Type B pancreatic cell (in vitro differentiated cells): ENCODE results near the gene TMPRSS15. TPM values are rescaled to one million over a fixed set of nuclear protein-coding genes. Genes with fewer than 3 reads are reported as not detected.

Experiments used
- DNase-seq: peaks from one replicate; pipeline ENCODE4 v3.0.0; 2021; ENCODE audit warnings: mixed read lengths; ENCODE audit not compliant: unreplicated experiment; ENCODE audit errors: extremely low spot score
- H3K27ac Mint-ChIP-seq: 2 replicates; pipeline ENCODE4 v1.8.0; 2021; ENCODE audit warnings: mild to moderate bottlenecking, mixed read lengths
- H3K27me3 Mint-ChIP-seq: 2 replicates; pipeline ENCODE4 v1.8.0; 2021; ENCODE audit warnings: mixed read lengths
- H3K36me3 Mint-ChIP-seq: 2 replicates; pipeline ENCODE4 v1.8.0; 2021; ENCODE audit warnings: mixed read lengths
- H3K4me1 Mint-ChIP-seq: one replicate; pipeline ENCODE4 v1.8.0; 2021; ENCODE audit warnings: mixed read lengths; ENCODE audit not compliant: unreplicated experiment
- H3K4me3 Mint-ChIP-seq: 2 replicates; pipeline ENCODE4 v1.8.0; 2021; ENCODE audit warnings: mild to moderate bottlenecking, mixed read lengths
- H3K9me3 Mint-ChIP-seq: 2 replicates; pipeline ENCODE4 v1.8.0; 2021; ENCODE audit warnings: mixed read lengths
- long read RNA-seq: library from polyadenylated mRNA; unstranded; transcript quantifications from one replicate; pipeline ENCODE4 v2.0.0, GENCODE V29; 2020
- total RNA-seq: library from RNA; stranded (reverse); gene quantifications from 2 replicates; pipeline ENCODE4 v1.2.1, GENCODE V29; 2021; ENCODE audit warnings: low replicate concordance
- TF ChIP-seq, protein P1 (sequence below): fragments of 200-600 bp; sonication (generic); conservative IDR thresholded peaks from 2 replicates; pipeline ENCODE4 v1.5.0; 2021; ENCODE audit warnings: antibody characterized with exemption, mild to moderate bottlenecking

Gene TMPRSS15
- 0.52 and 4.1 TPM in 2 replicates for total RNA-seq
- long read RNA-seq, partial matches to known transcripts = 1 of 1 reads
- long read RNA-seq, other reads (novel, unspliced or antisense) = 0 of 1 reads

DNA sequence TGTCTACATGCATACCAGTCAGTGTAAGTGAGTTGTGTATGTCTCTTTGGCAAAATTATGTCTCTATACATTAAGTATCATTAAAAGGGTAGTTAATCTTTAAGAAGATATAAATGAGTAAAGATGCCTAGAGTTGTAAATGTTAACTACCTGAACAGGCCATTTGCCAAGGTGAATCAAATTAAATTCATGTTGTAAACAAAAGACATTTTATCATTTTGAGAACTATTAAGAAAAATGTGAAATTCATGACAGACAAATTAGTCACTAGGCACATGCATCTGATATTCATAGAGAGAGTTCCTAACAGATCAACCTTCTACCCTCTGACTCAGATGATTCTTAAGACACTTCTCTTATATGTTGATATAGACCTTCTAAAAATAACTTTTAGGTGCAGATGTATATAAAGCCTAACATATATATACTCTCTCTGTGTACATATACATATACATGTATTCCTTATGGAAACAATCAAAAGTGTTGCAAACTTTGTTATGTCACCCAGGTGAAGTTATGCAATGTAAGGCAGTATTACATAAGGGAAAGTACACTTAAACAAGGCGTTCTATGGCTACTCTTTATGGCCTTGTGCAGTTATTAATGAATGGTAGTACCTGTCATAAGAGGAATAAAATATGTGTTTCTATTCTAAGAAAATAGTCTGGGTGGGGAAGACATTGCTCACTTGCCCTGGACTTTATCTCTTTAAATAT is at the start of gene TMPRSS15:
TSS of gene TMPRSS15 (minus strand) at position 51 of the 716 bp plus-strand sequence. CDS start 163 bp downstream, outside the sequence.
- Mint-ChIP-seq H3K27me3 (no peaks in the 10 kb centered on the region), H3K4me1 (no peaks in the 10 kb centered on the region), H3K4me3 (no peak within 1 kb of the TSS), H3K36me3 (no peaks in the 10 kb centered on the region), H3K9me3 (peaks cover 11% of the 10 kb centered on the region), H3K27ac (no peak within 1 kb of the TSS)
- DNase-seq = no peak
- TF ChIP-seq, protein P1, sequence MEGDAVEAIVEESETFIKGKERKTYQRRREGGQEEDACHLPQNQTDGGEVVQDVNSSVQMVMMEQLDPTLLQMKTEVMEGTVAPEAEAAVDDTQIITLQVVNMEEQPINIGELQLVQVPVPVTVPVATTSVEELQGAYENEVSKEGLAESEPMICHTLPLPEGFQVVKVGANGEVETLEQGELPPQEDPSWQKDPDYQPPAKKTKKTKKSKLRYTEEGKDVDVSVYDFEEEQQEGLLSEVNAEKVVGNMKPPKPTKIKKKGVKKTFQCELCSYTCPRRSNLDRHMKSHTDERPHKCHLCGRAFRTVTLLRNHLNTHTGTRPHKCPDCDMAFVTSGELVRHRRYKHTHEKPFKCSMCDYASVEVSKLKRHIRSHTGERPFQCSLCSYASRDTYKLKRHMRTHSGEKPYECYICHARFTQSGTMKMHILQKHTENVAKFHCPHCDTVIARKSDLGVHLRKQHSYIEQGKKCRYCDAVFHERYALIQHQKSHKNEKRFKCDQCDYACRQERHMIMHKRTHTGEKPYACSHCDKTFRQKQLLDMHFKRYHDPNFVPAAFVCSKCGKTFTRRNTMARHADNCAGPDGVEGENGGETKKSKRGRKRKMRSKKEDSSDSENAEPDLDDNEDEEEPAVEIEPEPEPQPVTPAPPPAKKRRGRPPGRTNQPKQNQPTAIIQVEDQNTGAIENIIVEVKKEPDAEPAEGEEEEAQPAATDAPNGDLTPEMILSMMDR = no peak

DNA sequence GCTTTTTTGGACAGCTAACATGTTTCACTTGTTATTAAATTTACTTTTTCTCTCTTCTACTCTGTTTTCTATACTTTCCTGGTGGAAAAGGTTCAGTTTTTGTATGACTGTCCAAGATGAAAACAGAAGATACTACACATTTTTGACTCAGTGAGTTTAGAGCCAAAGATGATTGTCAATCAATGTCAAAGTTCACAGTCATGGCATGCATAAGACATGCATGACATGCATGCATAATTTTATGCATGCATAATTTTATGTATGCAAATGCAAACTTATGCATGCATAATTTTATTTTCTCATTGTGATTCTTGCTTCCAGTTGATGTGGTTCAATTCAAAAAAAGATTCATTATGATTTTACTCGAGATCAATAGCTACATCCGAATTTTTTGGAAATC is 48.1 kb upstream of the TMPRSS15 start:
- no peak overlapping the region for H3K27ac Mint-ChIP-seq
- H3K4me1 Mint-ChIP-seq = no peaks in the 10 kb centered on the region
- TF ChIP-seq, protein P1 = no peak
- DNase-seq = no peak
- peaks cover 1% of the 10 kb centered on the region for H3K9me3 Mint-ChIP-seq
- H3K36me3 Mint-ChIP-seq = no peaks in the 10 kb centered on the region
- no peak overlapping the region for H3K4me3 Mint-ChIP-seq
- no peaks in the 10 kb centered on the region for H3K27me3 Mint-ChIP-seq

DNA sequence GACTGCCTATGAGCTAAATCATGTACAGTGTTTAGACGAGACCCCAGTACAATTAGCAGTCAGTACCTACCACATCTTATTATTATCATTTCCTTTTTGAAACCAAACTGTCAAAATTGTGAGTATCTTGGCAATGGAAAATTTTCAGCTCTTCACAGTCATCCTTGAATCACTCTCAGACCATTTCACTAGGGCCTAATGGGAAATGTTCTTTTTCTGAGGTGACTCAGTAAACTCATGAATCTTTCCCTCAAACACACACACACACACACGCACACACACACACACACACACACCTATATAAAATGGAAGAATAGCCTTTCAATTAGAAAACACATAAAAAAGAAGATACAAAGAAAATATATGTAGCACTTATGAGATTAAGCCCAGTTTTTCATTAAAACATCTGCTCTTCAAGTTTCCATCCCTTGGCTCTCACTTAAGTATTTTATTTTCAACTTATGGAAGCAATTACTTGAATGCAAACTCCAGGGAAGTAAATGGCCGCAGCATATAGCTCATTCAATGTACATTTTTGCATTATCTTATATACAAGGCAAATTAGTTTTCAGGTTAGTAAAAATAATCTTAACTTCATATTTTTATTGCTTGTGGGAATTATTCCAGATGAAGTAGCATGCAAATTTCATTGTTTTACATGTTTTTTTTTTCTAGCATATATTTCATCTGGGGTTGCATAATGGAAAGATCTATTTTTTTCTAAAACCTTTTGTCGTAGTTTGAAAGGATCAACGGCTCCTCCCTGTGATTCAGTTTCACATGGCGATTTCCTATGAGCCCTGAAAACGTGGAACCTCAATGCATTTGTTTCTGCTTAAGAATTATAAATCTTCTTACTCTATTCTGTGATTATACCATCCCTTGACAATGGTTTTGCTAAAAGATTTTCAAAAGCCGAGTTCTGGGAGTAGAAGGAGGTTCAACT is 46.3 kb upstream of the TMPRSS15 start:
- DNase-seq = no peak

DNA sequence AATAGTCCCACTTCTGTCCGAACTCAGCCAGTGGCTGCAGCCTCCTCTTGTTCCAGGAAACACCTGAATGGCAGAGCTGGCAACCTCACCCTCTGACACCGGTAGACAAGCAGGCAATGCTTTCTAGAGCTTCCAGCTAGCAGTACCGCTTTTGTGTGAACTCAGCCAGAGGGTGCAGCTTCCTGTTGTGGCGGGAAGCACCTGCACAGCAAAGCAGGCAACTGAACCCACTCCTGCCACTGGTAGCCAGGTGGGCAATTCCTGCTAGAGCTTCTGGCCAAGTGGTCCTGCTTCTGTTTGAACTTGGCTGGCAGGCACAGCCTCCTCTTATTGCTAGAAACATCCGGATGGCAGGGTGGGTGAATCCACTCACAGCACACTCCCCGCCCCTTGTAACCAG is 40.1 kb upstream of the TMPRSS15 start:
- no peaks in the 10 kb centered on the region for H3K36me3 Mint-ChIP-seq
- TF ChIP-seq, protein P1 = no peak
- no peak overlapping the region for H3K4me3 Mint-ChIP-seq
- DNase-seq = no peak
- peaks cover 5% of the 10 kb centered on the region for H3K9me3 Mint-ChIP-seq
- no peak overlapping the region for H3K27ac Mint-ChIP-seq
- peaks cover 5% of the 10 kb centered on the region for H3K4me1 Mint-ChIP-seq
- H3K27me3 Mint-ChIP-seq = no peaks in the 10 kb centered on the region

More for the DNA sequence above, 46.3 kb upstream of the TMPRSS15 start:
- Mint-ChIP-seq H3K27ac (no peak overlapping the region), H3K27me3 (no peaks in the 10 kb centered on the region), H3K36me3 (no peaks in the 10 kb centered on the region), H3K4me3 (no peak overlapping the region), H3K4me1 (no peaks in the 10 kb centered on the region), H3K9me3 (peaks cover 5% of the 10 kb centered on the region)
- TF ChIP-seq, protein P1 = no peak

DNA sequence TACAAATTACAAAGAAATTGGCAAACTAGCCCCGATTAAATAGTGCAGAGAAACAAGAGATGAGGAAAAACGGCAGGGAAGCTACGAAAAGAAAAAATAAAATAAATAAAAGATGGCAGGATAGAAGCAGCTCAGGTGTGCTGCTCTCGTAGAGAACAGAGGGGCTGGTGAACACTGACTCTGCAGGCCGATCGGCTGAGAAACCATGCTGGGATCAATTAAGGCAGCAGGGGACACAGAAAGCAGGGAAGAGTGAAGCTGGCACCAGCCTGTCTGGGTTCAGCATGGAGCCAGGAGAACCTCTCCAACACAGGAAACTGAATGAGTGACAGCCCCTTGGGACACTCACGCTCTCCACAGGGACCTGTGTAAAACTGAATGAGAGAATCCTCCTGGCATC is 39.5 kb upstream of the TMPRSS15 start:
- Mint-ChIP-seq H3K36me3 (no peaks in the 10 kb centered on the region), H3K4me1 (peaks cover 5% of the 10 kb centered on the region), H3K9me3 (peaks cover 5% of the 10 kb centered on the region), H3K27ac (no peak overlapping the region), H3K4me3 (no peak overlapping the region), H3K27me3 (no peaks in the 10 kb centered on the region)
- DNase-seq = no peak
- TF ChIP-seq, protein P1 = no peak
